Prostate gland (tissue), 2 donors: ENCODE results near the gene FIG4.

Source experiments
- POLR2A ChIP-seq: fragments of 450-650 bp; IDR thresholded peaks from one replicate; pipeline ENCODE4 v1.6.1; 2016; ENCODE audit warnings: antibody characterized with exemption, mild to moderate bottlenecking
- POLR2AphosphoS5 ChIP-seq: sonication (generic); formaldehyde crosslinking; IDR thresholded peaks from one replicate; pipeline ENCODE4 v1.6.1; 2017; ENCODE audit warnings: antibody characterized with exemption
- TF ChIP-seq, protein P1 (sequence below), 4 experiments: fragments of 200-600 bp in 2 of 4; fragments of 450-650 bp in 2 of 4; sonication (generic) in 2 of 4; IDR thresholded peaks; 1 replicate in 3 of 4; 2 replicates in 1 of 4; pipeline ENCODE4 v1.5.1; 2016 to 2019; ENCODE audit warnings: antibody characterized with exemption in 4 of 4, mild to moderate bottlenecking in 2 of 4, moderate library complexity in 2 of 4

DNA sequence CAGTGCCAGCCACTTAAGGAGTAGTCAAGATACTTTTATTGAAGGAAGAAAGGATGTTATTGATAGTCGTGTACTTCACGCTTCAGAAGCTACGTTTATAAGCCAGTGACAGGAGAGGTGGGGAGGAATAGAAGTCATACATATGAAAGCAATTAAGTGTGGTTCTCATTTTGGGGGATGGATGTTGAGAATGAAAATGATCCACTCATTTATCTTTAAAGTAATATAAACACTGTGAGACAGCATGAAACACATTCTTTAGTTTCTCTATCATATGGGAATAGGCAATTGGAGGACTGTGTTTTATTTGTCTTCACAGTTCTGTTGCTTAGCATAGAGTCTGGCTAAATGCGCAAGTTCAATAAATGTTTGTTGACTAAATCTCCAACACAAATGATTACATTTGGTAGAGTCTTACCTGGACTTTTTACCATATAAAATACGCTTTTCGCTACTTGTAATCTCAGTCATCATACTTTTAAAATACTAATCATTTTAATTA lies 35.3 kb upstream of the FIG4 start:
- TF ChIP-seq, protein P1, sequence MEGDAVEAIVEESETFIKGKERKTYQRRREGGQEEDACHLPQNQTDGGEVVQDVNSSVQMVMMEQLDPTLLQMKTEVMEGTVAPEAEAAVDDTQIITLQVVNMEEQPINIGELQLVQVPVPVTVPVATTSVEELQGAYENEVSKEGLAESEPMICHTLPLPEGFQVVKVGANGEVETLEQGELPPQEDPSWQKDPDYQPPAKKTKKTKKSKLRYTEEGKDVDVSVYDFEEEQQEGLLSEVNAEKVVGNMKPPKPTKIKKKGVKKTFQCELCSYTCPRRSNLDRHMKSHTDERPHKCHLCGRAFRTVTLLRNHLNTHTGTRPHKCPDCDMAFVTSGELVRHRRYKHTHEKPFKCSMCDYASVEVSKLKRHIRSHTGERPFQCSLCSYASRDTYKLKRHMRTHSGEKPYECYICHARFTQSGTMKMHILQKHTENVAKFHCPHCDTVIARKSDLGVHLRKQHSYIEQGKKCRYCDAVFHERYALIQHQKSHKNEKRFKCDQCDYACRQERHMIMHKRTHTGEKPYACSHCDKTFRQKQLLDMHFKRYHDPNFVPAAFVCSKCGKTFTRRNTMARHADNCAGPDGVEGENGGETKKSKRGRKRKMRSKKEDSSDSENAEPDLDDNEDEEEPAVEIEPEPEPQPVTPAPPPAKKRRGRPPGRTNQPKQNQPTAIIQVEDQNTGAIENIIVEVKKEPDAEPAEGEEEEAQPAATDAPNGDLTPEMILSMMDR (IDR thresholded peaks at IDR 0.05) = no peak
- no peak for TF ChIP-seq POLR2A
- TF ChIP-seq POLR2AphosphoS5 = no peak
